ENCODE results near the gene LDLRAD3.

LDLRAD3 gene

GRCh38 chr11:35978891-35979290 is 35.0 kb downstream of the LDLRAD3 start:
- no peak for DNase-seq

DNA sequence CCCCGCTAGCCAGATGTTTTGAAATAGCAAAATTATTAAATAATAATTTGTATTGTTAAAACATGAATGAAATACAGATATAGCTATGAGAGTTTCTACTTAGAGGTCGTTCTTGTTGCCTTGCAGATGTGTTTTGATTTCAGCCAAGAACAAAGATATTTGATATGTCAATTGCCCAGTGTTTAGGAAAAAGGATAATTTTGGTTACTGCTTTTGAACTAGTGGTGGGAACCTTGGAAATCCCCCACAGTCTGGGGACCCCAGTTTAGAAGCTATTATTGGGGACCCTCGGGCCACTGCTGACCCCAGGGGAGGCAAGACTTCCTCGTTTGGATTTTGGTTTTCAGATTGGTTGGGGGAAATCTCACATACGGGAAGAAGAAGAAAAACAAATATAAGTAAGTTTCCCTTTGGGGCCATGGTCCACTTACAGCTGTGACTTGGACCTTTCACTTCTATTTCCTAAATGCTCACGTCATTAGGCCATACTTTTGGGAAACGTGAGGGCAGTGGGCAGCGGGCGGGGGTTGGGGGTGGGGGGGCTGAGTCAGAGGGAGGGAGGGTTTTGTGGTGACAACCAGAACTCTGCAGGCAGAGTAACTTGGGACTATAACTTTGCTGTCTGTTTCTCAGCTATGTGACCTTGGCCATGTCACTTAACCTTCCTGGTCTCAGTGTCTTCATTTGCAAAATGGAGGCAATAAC is 37.0 kb downstream of the LDLRAD3 start:
- DNase-seq: no peak
- in situ Hi-C loops (cut with MboI; ENCODE audit: low pct_unique_long_range_greater_than_20kb, low sequenced_read_pairs): no loop called here

More at GRCh38 chr11:35978891-35979290, 35.0 kb downstream of the LDLRAD3 start:
- in situ Hi-C loops (cut with MboI; ENCODE audit: low pct_unique_long_range_greater_than_20kb, low sequenced_read_pairs): no loop called here

GRCh38 chr11:35981581-35981980 is 37.7 kb downstream of the LDLRAD3 start:
- DNase-seq: no peak
- in situ Hi-C loops (cut with MboI; ENCODE audit: low pct_unique_long_range_greater_than_20kb, low sequenced_read_pairs): no loop called here

GRCh38 chr11:35982061-35982460 is 38.2 kb downstream of the LDLRAD3 start:
- in situ Hi-C loops (cut with MboI; ENCODE audit: low pct_unique_long_range_greater_than_20kb, low sequenced_read_pairs): no loop called here
- no peak for DNase-seq

DNA sequence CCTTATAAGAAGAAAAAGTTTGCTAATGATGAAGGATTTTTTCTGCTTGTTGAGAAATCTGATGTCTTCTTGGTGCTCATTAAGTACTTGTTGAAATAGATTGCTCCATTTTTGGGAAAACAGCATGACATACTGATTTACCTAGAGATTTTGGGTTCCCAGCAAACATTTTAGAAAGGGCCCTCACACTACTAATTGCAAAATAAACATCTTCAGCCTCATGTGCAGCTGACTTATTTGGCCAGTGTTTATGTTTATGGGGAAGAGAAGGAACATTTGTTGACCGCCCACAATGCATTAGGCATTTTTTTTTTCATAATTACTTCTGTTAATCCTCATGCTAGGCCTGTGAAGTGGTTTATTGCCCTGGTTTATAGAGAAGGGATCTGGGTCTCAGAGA is 40.1 kb downstream of the LDLRAD3 start:
- in situ Hi-C loops (cut with MboI; ENCODE audit: low pct_unique_long_range_greater_than_20kb, low sequenced_read_pairs): no loop called here
- DNase-seq: no peak

- DNase-seq: no peak
- in situ Hi-C loops (cut with MboI; ENCODE audit: low pct_unique_long_range_greater_than_20kb, low sequenced_read_pairs): no loop called here
Measured at GRCh38 chr11:35986947-35987346, 43.1 kb downstream of the LDLRAD3 start.

GRCh38 chr11:35990170-35990569 is 46.3 kb downstream of the LDLRAD3 start:
- in situ Hi-C loops (cut with MboI; ENCODE audit: low pct_unique_long_range_greater_than_20kb, low sequenced_read_pairs): no loop called here
- DNase-seq: no peak

- no peak for DNase-seq
Measured at GRCh38 chr11:35990816-35991215, 47.0 kb downstream of the LDLRAD3 start.

GRCh38 chr11:35992548-35992947 is 48.7 kb downstream of the LDLRAD3 start:
- in situ Hi-C loops (cut with MboI; ENCODE audit: low pct_unique_long_range_greater_than_20kb, low sequenced_read_pairs): no loop called here
- DNase-seq: peak; percentile 28

More at GRCh38 chr11:35990816-35991215, 47.0 kb downstream of the LDLRAD3 start:
- in situ Hi-C loops (cut with MboI; ENCODE audit: low pct_unique_long_range_greater_than_20kb, low sequenced_read_pairs): no loop called here

DNA sequence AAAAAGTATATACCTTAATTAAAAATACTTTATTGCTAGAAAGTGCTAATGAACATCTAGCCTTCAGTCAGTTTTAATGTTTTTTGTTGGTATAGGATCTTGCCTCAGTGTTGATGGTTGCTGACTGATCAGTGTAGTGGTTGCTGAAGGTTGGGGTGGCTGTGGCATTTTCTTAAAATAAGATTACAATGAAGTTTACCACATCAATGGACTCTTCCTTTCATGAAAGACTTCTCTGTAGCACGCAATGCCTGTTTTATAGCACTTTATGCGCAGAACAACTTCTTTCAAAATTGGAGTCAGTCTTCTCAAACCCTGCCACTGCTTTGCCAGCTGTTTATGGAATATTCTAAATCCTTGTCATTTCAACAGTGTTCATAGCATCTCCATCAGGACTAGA is 50.6 kb downstream of the LDLRAD3 start:
- in situ Hi-C loops (cut with MboI; ENCODE audit: low pct_unique_long_range_greater_than_20kb, low sequenced_read_pairs): no loop called here

GRCh38 chr11:35995681-35996271 is 51.9 kb downstream of the LDLRAD3 start:
- DNase-seq: no peak
- in situ Hi-C loops (cut with MboI; ENCODE audit: low pct_unique_long_range_greater_than_20kb, low sequenced_read_pairs): no loop called here

More for the DNA sequence above, 50.6 kb downstream of the LDLRAD3 start:
- no peak for DNase-seq

DNA sequence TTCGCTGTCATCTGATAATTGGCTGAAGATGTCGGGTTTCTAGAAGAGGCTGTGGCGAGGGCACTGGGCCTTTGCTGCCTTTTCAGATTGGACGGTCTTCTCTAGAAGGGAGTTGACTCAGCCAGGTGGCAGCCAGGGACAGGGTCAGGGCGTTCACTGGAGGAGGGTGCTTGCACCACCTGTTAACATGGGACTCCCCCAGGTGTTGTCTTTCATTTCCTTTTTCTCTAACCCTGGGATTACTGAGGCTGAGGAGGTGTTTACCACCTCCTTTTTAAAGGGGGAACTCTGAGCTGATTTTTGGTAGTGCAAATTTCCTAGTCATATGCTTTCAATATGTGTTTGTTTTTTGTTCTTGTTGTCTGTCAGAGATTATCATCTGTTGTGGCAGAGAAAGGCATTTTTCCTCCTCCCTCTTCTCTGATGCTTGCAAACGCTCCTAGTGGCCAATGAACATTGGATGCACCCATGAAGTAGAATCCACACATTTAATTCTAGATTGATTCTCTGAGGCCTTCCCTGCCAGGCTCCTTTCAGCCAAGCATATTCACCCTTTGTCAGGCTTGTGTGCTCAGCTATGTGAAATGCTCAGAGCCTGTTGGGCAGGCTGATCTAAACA is 54.1 kb downstream of the LDLRAD3 start:
- in situ Hi-C loops (cut with MboI; ENCODE audit: low pct_unique_long_range_greater_than_20kb, low sequenced_read_pairs): no loop called here
- DNase-seq: no peak

DNA sequence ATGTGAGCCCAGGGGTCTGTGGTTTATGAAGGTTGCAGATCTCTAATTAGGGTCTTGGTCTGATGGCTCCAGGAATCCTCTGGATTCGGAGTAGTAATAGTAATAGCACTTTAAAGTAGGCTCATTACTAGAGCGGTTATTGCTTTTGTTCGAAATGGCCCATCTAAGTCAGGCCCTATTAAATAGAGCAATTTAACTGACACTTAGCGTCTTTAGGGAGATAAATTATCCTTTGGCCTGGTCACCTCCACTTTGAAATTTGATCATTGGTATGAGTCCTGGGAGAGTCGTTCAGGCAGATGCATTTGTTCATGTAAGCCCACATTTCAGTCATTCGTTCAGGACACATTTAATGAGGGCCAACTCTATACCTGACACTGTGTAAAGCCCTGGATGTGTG is 54.8 kb downstream of the LDLRAD3 start:
- no peak for DNase-seq

GRCh38 chr11:36000616-36001190 is 56.8 kb downstream of the LDLRAD3 start:
- DNase-seq: no peak
- in situ Hi-C loops (cut with MboI; ENCODE audit: low pct_unique_long_range_greater_than_20kb, low sequenced_read_pairs): no loop called here

More for the DNA sequence above, 54.8 kb downstream of the LDLRAD3 start:
- in situ Hi-C loops (cut with MboI; ENCODE audit: low pct_unique_long_range_greater_than_20kb, low sequenced_read_pairs): no loop called here

DNA sequence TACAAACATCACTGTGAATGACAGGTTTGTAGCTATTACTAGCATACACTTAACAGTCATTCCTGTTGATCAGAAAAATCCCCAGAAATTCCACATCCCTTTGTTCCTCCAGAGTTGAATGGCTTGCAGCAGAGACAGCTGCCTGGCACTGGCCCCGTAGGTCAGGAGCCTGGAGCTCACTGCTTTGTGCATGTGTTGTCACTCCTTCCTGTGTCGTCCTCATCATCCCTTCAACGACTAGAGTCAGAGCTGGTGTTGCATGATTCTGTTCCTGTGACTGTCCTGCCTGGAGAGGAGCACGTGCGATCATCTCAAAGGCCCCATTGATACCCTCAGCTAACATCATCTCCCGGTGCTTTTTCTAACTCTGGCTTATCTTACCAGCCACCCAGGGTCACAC is 58.3 kb downstream of the LDLRAD3 start:
- in situ Hi-C loops (cut with MboI; ENCODE audit: low pct_unique_long_range_greater_than_20kb, low sequenced_read_pairs): no loop called here
- no peak for DNase-seq

- no peak for DNase-seq
- in situ Hi-C loops (cut with MboI; ENCODE audit: low pct_unique_long_range_greater_than_20kb, low sequenced_read_pairs): no loop called here
Measured at GRCh38 chr11:36002796-36003195, 58.9 kb downstream of the LDLRAD3 start.

- no peak for DNase-seq
Measured at GRCh38 chr11:36006556-36006955, 62.7 kb downstream of the LDLRAD3 start.

GRCh38 chr11:36007127-36007655 is 63.3 kb downstream of the LDLRAD3 start:
- DNase-seq: no peak
- in situ Hi-C loops (cut with MboI; ENCODE audit: low pct_unique_long_range_greater_than_20kb, low sequenced_read_pairs): no loop called here

More at GRCh38 chr11:36006556-36006955, 62.7 kb downstream of the LDLRAD3 start:
- in situ Hi-C loops (cut with MboI; ENCODE audit: low pct_unique_long_range_greater_than_20kb, low sequenced_read_pairs): no loop called here

- DNase-seq: no peak
- in situ Hi-C loops (cut with MboI; ENCODE audit: low pct_unique_long_range_greater_than_20kb, low sequenced_read_pairs): no loop called here
Measured at GRCh38 chr11:36008584-36008983, 64.7 kb downstream of the LDLRAD3 start.

DNA sequence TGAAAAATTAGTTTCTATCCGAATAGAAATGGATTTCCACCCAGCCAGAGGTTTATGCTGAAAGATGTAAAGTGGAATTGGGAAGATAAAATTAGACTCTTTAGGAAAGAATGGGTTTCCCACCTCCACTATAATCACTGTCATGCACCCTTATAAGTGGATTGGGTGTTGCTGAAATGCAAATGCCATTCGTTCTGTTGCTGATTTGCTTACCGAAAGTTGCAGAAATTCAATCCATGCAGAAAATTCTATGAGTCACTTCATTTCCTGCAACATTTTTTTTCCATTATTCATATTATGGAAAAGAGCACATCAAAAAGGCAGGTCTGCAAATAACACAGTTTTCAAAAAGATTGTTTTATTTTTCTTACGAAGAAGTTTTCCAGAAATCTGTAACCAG is 65.6 kb downstream of the LDLRAD3 start:
- in situ Hi-C loops (cut with MboI; ENCODE audit: low pct_unique_long_range_greater_than_20kb, low sequenced_read_pairs): no loop called here
- no peak for DNase-seq

Data from KBM-7 (cell line).